ENCODE results near the gene ARMS2.

ARMS2 gene

DNA sequence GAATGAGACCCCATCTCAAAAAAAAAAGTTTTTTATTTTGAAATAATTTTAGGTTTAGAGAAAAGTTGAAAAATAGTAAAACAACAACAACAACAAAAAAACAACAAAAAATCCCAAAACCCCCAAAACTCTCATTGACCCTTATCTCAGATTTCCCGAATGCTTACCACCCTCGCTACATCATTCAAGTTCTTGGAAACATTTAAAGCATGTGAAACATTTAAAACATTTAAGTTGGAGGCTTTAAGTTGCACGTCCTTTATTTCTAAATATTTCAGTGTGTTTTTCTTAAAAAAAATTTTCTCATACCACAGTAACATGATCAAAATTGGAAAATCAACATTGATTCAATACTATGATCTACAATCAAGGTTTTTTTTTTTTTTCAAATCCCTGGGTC is 382 bp upstream of the ARMS2 start:
- WGBS, result 82% methylated on average over 3 of the region's 3 CpGs
- H3K27me3 ChIP-seq (ENCODE audit: insufficient read depth, low read length), result peaks cover 13% of the 10 kb centered on the region
- H3K4me1 ChIP-seq (ENCODE audit: insufficient read depth, low read length), result 0 out of 2 replicates have a peak, but pooled peaks cover 3% of the 10 kb centered on the region
- H3K9me3 ChIP-seq (ENCODE audit: insufficient read depth, low read depth, low read length), result no peaks in the 10 kb centered on the region
- H3K9ac ChIP-seq (ENCODE audit: low read depth, low read length), result no peak overlapping the region
- no peak overlapping the region for H3K4me3 ChIP-seq (ENCODE audit: low read length)
- H3K27ac ChIP-seq (ENCODE audit: low read depth, low read length), result no peak overlapping the region
- no peaks in the 10 kb centered on the region for H3K36me3 ChIP-seq (ENCODE audit: insufficient read depth, low read length)

DNA sequence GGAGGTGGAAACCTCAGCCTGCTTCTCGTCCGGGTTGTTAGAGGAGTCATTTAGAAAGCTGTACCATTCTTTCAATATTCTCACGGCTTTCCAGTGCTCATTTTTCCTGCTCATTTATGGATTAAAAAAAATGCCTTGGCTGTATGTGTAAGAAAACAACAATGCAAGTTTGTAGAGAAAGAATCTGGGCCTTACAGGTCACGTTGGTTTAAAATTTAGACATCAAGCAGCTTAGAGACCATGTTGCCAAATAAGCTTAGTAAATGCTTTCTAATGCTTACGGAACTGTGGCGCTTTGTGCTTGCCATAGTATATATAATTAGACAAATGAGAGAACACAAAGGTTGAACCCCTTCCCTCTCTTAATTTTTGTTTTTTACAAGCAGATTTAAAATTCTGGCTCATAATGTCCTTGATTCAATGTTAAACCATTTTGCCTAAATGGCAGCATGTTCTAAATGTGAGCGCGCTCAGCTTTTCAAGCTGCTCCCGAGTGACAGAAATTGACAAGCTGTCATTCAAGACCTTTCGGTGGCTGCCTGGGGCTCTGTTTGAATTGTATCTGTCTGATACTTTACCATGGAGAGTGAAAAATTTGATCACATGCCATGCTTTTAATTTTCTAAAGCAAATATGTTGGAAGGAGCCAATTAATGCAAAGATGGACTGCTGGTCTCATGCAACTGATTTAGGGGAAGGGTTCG is 1.1 kb downstream of the ARMS2 start:
- H3K36me3 ChIP-seq (ENCODE audit: insufficient read depth, low read length), result no peaks in the 10 kb centered on the region
- H3K9ac ChIP-seq (ENCODE audit: low read depth, low read length), result no peak overlapping the region
- H3K27me3 ChIP-seq (ENCODE audit: insufficient read depth, low read length), result peaks cover 27% of the 10 kb centered on the region
- H3K27ac ChIP-seq (ENCODE audit: low read depth, low read length), result no peak overlapping the region
- H3K4me1 ChIP-seq (ENCODE audit: insufficient read depth, low read length), result peaks cover 10% of the 10 kb centered on the region
- no peaks in the 10 kb centered on the region for H3K9me3 ChIP-seq (ENCODE audit: insufficient read depth, low read depth, low read length)
- no peak overlapping the region for H3K4me3 ChIP-seq (ENCODE audit: low read length)
- 94% methylated on average over 10 of the region's 11 CpGs for WGBS

DNA sequence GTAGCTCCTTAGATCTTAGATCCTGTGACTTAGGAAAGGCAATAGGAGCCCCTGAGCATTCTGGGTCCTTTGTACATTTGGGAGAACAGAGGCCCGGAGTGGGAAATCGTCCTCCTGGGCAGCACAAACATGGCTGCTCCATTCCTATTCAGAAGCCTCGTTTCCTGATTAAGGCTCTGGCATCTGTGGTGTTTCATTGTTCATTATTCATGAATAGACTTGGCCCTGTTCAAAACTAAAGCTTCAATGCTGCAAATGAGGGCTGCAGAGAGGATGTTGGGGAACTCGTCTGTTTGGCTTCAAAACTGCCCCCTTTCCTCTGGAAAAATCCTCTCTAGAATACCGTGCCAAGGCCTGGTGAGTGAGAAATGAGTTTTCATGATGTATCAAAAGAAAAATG is 3.5 kb downstream of the ARMS2 start:
- Histone ChIP-seq H3K27ac (ENCODE audit: low read depth, low read length) (no peak overlapping the region), H3K9ac (ENCODE audit: low read depth, low read length) (no peak overlapping the region), H3K27me3 (ENCODE audit: insufficient read depth, low read length) (peaks cover 50% of the 10 kb centered on the region), H3K9me3 (ENCODE audit: insufficient read depth, low read depth, low read length) (no peaks in the 10 kb centered on the region), H3K4me1 (ENCODE audit: insufficient read depth, low read length) (peaks cover 10% of the 10 kb centered on the region), H3K36me3 (ENCODE audit: insufficient read depth, low read length) (no peaks in the 10 kb centered on the region), H3K4me3 (ENCODE audit: low read length) (no peak overlapping the region)
- WGBS, result 94% methylated on average over 5 of the region's 5 CpGs

DNA sequence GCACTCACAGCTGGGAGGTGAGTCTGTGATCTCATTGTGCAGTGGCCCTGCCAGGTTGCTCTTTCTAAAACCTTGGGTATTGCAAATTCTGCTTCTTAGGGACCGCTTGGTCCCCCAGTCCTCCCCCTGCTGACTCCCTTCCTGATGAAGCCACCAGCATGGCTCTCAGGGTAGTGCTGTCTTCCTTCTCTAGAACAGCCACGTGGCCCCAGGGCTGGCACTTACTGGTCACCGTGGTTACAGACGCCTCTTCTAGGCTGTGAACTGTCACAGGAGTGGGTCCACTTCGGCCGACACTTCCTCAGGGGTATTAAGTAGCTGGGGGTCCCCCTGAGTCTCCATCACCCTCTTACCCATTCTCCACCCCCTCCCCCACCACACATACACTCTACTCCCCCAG is 4.2 kb downstream of the ARMS2 start:
- Histone ChIP-seq H3K36me3 (ENCODE audit: insufficient read depth, low read length) (no peaks in the 10 kb centered on the region), H3K27ac (ENCODE audit: low read depth, low read length) (no peak overlapping the region), H3K4me3 (ENCODE audit: low read length) (no peak overlapping the region), H3K27me3 (ENCODE audit: insufficient read depth, low read length) (peaks cover 58% of the 10 kb centered on the region), H3K9ac (ENCODE audit: low read depth, low read length) (no peak overlapping the region), H3K4me1 (ENCODE audit: insufficient read depth, low read length) (peaks cover 10% of the 10 kb centered on the region), H3K9me3 (ENCODE audit: insufficient read depth, low read depth, low read length) (no peaks in the 10 kb centered on the region)
- 82% methylated on average over 6 of the region's 6 CpGs for WGBS

DNA sequence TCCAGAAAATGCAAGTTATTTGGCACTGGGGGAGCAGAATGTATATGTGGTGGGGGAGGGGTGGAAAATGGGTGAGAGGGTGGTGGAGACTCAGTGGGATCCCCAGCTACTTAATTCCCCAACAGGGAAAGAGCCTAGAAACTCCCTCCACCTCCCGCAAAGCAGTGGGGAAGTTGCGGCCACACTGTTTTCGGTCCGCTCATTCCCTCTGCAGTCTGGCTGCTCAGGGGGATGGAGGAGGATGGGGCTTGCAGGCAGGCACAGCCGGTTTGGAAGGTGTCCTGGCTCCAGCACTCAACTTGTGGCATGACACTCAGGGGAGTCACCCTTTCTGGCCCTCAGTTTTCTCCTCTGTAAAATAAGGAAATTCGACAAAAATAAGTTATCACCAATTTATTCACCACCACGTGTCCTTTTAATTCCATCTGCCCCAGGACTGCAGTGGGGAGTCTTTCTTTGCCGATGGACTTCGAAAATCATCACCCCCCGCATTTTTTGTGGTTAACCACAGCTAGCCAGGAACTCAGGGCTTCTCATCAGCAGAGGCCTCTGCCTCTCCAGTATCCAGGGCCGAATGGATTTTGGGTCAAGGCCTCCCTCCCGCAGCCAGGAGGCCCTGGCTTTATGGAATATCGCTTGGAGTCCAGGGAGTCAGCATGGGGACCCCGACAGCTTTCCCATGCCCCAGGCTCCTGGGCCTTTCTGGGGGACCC is 5.3 kb downstream of the ARMS2 start:
- H3K9me3 ChIP-seq (ENCODE audit: insufficient read depth, low read depth, low read length), result no peaks in the 10 kb centered on the region
- H3K4me3 ChIP-seq (ENCODE audit: low read length), result no peak overlapping the region
- no peaks in the 10 kb centered on the region for H3K36me3 ChIP-seq (ENCODE audit: insufficient read depth, low read length)
- H3K4me1 ChIP-seq (ENCODE audit: insufficient read depth, low read length), result peaks cover 10% of the 10 kb centered on the region
- WGBS, result 63% methylated on average over 14 of the region's 14 CpGs
- no peak overlapping the region for H3K9ac ChIP-seq (ENCODE audit: low read depth, low read length)
- peaks cover 68% of the 10 kb centered on the region for H3K27me3 ChIP-seq (ENCODE audit: insufficient read depth, low read length)
- H3K27ac ChIP-seq (ENCODE audit: low read depth, low read length), result no peak overlapping the region

DNA sequence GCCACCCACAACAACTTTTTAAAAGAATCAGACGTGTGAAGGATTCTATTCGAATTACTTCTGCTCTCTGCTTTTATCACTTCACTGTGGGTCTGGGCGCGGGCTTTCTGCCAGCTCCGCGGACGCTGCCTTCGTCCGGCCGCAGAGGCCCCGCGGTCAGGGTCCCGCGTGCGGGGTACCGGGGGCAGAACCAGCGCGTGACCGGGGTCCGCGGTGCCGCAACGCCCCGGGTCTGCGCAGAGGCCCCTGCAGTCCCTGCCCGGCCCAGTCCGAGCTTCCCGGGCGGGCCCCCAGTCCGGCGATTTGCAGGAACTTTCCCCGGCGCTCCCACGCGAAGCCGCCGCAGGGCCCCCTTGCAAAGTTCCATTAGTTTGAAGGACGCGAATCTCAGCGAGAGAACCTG is 6.4 kb downstream of the ARMS2 start:
- Histone ChIP-seq H3K4me3 (ENCODE audit: low read length) (peak overlapping the region; percentile 53), H3K9me3 (ENCODE audit: insufficient read depth, low read depth, low read length) (no peaks in the 10 kb centered on the region), H3K27ac (ENCODE audit: low read depth, low read length) (no peak overlapping the region), H3K27me3 (ENCODE audit: insufficient read depth, low read length) (peaks cover 80% of the 10 kb centered on the region), H3K9ac (ENCODE audit: low read depth, low read length) (no peak overlapping the region), H3K4me1 (ENCODE audit: insufficient read depth, low read length) (peaks cover 10% of the 10 kb centered on the region), H3K36me3 (ENCODE audit: insufficient read depth, low read length) (no peaks in the 10 kb centered on the region)
- WGBS, result 4% methylated on average over 40 of the region's 40 CpGs

DNA sequence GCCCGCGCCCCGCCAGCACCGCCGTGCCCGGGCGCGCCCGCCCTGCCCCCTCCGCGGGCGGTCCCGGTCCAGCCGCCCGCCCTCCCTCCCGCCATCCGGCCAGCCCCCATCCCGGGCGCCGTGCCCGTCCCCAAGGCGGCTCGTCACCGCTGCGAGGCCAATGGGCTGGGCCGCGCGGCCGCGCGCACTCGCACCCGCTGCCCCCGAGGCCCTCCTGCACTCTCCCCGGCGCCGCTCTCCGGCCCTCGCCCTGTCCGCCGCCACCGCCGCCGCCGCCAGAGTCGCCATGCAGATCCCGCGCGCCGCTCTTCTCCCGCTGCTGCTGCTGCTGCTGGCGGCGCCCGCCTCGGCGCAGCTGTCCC is 6.9 kb downstream of the ARMS2 start, which contains the start of gene HTRA1:
Gene HTRA1, plus strand, starts transcription at position 187 of the 362 bp plus-strand sequence. Its CDS starts 100 bp downstream, at position 287.
- Histone ChIP-seq H3K4me1 (ENCODE audit: insufficient read depth, low read length) (peaks cover 10% of the 10 kb centered on the region), H3K36me3 (ENCODE audit: insufficient read depth, low read length) (no peaks in the 10 kb centered on the region), H3K9ac (ENCODE audit: low read depth, low read length) (no peak within 1 kb of the TSS), H3K27ac (ENCODE audit: low read depth, low read length) (no peak within 1 kb of the TSS), H3K27me3 (ENCODE audit: insufficient read depth, low read length) (peaks cover 80% of the 10 kb centered on the region), H3K4me3 (ENCODE audit: low read length) (peak within 1 kb of the TSS; percentile 53), H3K9me3 (ENCODE audit: insufficient read depth, low read depth, low read length) (no peaks in the 10 kb centered on the region)
- WGBS, result under 1% methylated on average over 54 of the region's 56 CpGs

DNA sequence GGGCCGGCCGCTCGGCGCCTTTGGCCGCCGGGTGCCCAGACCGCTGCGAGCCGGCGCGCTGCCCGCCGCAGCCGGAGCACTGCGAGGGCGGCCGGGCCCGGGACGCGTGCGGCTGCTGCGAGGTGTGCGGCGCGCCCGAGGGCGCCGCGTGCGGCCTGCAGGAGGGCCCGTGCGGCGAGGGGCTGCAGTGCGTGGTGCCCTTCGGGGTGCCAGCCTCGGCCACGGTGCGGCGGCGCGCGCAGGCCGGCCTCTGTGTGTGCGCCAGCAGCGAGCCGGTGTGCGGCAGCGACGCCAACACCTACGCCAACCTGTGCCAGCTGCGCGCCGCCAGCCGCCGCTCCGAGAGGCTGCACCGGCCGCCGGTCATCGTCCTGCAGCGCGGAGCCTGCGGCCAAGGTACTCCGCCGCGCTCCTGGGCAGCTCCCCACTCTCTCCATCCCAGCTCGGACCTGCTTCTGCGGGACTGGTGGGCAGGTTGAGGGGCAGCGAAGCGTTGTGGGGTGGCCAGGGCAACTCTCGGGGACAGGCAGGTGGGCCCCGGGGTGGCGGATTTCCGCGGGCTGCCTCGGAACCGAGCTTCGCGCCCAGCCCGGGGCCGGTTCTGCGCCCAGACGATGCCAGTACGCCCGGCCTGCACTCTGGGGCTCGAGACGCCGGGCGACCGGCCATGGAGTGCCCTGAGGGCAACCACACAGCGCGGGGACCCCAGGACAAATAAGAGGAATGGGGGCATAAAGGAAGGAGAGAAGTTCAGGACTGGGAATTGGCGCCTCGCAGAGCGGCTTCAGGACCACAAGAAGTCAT is 7.5 kb downstream of the ARMS2 start:
- Histone ChIP-seq H3K27me3 (ENCODE audit: insufficient read depth, low read length) (peaks cover 77% of the 10 kb centered on the region), H3K4me1 (ENCODE audit: insufficient read depth, low read length) (peaks cover 10% of the 10 kb centered on the region), H3K27ac (ENCODE audit: low read depth, low read length) (no peak overlapping the region), H3K36me3 (ENCODE audit: insufficient read depth, low read length) (no peaks in the 10 kb centered on the region), H3K4me3 (ENCODE audit: low read length) (peak overlapping the region; percentile 49), H3K9me3 (ENCODE audit: insufficient read depth, low read depth, low read length) (no peaks in the 10 kb centered on the region), H3K9ac (ENCODE audit: low read depth, low read length) (no peak overlapping the region)
- WGBS, result under 1% methylated on average over 95 of the region's 95 CpGs

DNA sequence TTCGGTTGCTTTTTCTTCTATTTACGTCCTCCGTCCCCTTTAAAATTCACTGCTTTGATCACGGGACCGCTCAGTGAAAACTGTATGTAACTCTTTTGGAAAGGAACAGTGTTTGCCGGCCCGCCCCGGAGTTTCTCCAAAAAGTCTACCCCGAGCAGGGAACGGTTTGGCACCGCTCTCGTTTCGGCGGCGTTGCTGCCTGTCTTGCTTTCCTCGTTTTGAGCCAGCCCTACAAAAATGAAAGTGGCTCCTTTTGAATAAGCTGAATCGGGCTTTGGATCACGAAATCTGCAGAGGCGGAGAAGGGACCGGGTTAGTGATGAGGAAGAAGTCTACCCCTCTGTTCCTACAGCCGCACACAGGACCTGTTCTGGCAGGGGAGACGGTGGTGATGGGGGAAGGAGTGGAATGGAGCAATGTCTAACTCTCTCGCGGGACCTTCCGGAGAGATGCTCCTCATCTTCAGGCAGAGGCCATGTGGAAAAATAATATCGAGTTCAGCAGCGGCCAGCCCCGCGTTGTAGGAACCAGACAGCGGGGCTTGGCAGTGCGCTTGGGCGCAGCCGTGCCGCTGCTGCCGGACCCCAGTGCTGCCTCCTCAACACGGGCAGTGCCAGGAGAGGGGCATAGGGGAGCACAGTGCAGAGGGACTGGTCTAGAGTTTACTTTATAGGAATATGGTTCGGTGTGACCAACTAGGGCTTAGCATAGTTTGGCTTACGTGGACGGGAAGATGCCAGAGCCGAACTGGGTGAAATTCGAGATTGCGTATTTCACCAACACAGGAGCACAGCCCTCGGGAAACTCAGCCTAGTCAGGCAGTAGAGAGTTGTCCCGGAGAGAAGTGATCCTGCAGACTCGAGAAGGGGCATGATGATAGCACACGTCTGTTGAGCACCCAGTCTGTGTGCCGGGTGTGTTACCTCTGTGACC is 8.3 kb downstream of the ARMS2 start:
- Histone ChIP-seq H3K9me3 (ENCODE audit: insufficient read depth, low read depth, low read length) (no peaks in the 10 kb centered on the region), H3K27me3 (ENCODE audit: insufficient read depth, low read length) (peaks cover 77% of the 10 kb centered on the region), H3K36me3 (ENCODE audit: insufficient read depth, low read length) (no peaks in the 10 kb centered on the region), H3K4me1 (ENCODE audit: insufficient read depth, low read length) (peaks cover 10% of the 10 kb centered on the region), H3K27ac (ENCODE audit: low read depth, low read length) (no peak overlapping the region), H3K4me3 (ENCODE audit: low read length) (peak overlapping the region; percentile 49), H3K9ac (ENCODE audit: low read depth, low read length) (0 out of 2 replicates have a peak overlapping the region, but pooled peaks have one; percentile 1)
- WGBS, result 16% methylated on average over 47 of the region's 47 CpGs

DNA sequence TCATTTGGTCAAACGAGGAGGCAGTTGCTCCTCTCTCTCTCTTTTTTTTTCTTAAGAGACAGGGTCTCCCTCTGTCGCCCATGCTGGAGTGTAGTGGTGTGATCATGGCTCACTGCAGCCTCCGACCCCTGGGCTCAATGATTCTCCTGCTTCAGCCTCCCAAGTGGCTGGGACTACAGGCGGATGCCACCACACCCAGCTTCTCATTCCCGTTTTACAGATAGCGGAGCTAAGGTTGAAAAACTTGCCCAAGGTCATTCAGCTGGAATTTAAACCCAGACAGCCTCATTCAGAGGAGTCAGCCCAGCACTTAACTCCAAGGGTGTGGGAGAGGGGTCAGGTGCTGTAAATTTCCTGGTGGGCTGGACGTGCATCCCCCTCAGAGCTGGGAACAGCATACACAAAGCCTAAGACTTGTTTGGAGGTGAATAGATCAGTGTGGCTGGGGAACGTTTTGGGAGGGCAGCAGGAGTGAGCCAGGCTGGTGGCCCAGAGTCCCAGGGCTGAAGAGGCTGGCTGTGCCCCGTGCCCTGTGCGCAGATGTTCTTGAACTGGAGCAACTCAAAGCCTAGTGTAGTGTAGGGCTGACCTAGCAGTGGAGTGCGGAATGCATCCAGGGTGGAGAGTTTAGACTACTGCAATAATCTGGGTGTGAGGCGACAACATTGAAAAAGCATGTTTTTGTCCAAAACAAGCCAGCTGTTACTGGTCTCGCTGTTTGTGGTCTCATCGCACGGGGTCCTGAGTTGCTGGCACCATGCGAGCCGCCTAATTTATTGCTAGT is 9.2 kb downstream of the ARMS2 start:
- H3K27me3 ChIP-seq (ENCODE audit: insufficient read depth, low read length), result peaks cover 71% of the 10 kb centered on the region
- H3K36me3 ChIP-seq (ENCODE audit: insufficient read depth, low read length), result no peaks in the 10 kb centered on the region
- no peak overlapping the region for H3K27ac ChIP-seq (ENCODE audit: low read depth, low read length)
- no peaks in the 10 kb centered on the region for H3K9me3 ChIP-seq (ENCODE audit: insufficient read depth, low read depth, low read length)
- H3K4me3 ChIP-seq (ENCODE audit: low read length), result no peak overlapping the region
- peaks cover 10% of the 10 kb centered on the region for H3K4me1 ChIP-seq (ENCODE audit: insufficient read depth, low read length)
- 86% methylated on average over 17 of the region's 17 CpGs for WGBS
- H3K9ac ChIP-seq (ENCODE audit: low read depth, low read length), result no peak overlapping the region
